Cardiac fibroblast (primary cell): Measurements from ENCODE around the gene RNF126.

ENCODE experiments used
- DNase-seq, 2 donors: peaks; one replicate each; pipeline versions ENCODE4 v3.0.0 to v3.0.0-alpha.2; 2010; ENCODE audit warnings: low read depth in 2 of 2
- H3K4me3 ChIP-seq, 2 donors: replicated peaks in 1 of 2; 1 replicate in 1 of 2; 2 replicates in 1 of 2; pipeline ENCODE4 v1.5.1; 2011; ENCODE audit warnings: low read depth in 2 of 2, low read length in 2 of 2, mild to moderate bottlenecking in 2 of 2, moderate library complexity in 1 of 2
- CTCF ChIP-seq: IDR thresholded peaks from one replicate; pipeline ENCODE4 v1.5.1; 2011; ENCODE audit warnings: low read depth, mild to moderate bottlenecking, low read length, inconsistent platforms

RNF126 gene

GRCh38 chr19:690203-690602 is 27.2 kb upstream of the RNF126 start:
- TF ChIP-seq CTCF = no peak
- no peak overlapping the region for H3K4me3 ChIP-seq
- no peak for DNase-seq

GRCh38 chr19:688992-689391 is 26.0 kb upstream of the RNF126 start:
- no peak for TF ChIP-seq CTCF
- no peak for DNase-seq
- H3K4me3 ChIP-seq = no peak overlapping the region

GRCh38 chr19:688214-688613 is 25.2 kb upstream of the RNF126 start:
- no peak overlapping the region for H3K4me3 ChIP-seq
- TF ChIP-seq CTCF = no peak
- DNase-seq = peak in 1 of 2 donors; percentile 26

- H3K4me3 ChIP-seq = no peak overlapping the region
- TF ChIP-seq CTCF = no peak
- no peak for DNase-seq
Measured at GRCh38 chr19:687569-688166, 24.7 kb upstream of the RNF126 start.

- DNase-seq = no peak
- no peak for TF ChIP-seq CTCF
- no peak overlapping the region for H3K4me3 ChIP-seq
Measured at GRCh38 chr19:686589-687297, 23.7 kb upstream of the RNF126 start.

GRCh38 chr19:685454-685931 is 22.5 kb upstream of the RNF126 start:
- no peak overlapping the region for H3K4me3 ChIP-seq
- TF ChIP-seq CTCF = no peak
- no peak for DNase-seq
